IPS-20b (cell line): ENCODE measurements around the gene KIF19.

Experiments
- H3K27ac ChIP-seq: one replicate; pipeline ENCODE4 v1.5.1; 2013; ENCODE audit warnings: low read length
- H3K27me3 ChIP-seq: 2 replicates; pipeline ENCODE4 v1.6.1; 2013; ENCODE audit warnings: mild to moderate bottlenecking, low read length, inconsistent platforms; ENCODE audit not compliant: insufficient read depth
- H3K36me3 ChIP-seq: 2 replicates; pipeline ENCODE4 v1.6.1; 2013; ENCODE audit warnings: low read depth, mild to moderate bottlenecking, inconsistent platforms, low read length, moderate library complexity; ENCODE audit not compliant: insufficient read depth
- H3K4me1 ChIP-seq: 2 replicates; pipeline ENCODE4 v1.6.1; 2013; ENCODE audit warnings: mild to moderate bottlenecking, control low read depth, inconsistent platforms, low read length, moderate library complexity; ENCODE audit not compliant: insufficient read depth
- H3K4me3 ChIP-seq: 2 replicates; pipeline ENCODE4 v1.5.1; 2013; ENCODE audit warnings: mild to moderate bottlenecking, low read length, inconsistent platforms
- H3K9ac ChIP-seq: 2 replicates; pipeline ENCODE4 v1.6.1; 2013; ENCODE audit warnings: low read depth, mild to moderate bottlenecking, inconsistent platforms, low read length, moderate library complexity
- H3K9me3 ChIP-seq: 2 replicates; pipeline ENCODE4 v1.6.1; 2013; ENCODE audit warnings: mild to moderate bottlenecking, low read depth, low read length, inconsistent platforms; ENCODE audit not compliant: insufficient read depth

The KIF19 gene

GRCh38 chr17:74343526-74344284, 17.7 kb downstream of the KIF19 start:
- Histone ChIP-seq H3K9ac (no peak overlapping the region), H3K4me1 (no peaks in the 10 kb centered on the region; the same call in 1 of the 2 replicates), H3K27ac (no peak overlapping the region), H3K9me3 (no peaks in the 10 kb centered on the region), H3K4me3 (no peak overlapping the region), H3K36me3 (no peaks in the 10 kb centered on the region), H3K27me3 (peaks cover 11% of the 10 kb centered on the region)

- Histone ChIP-seq H3K27ac (no peak overlapping the region), H3K9me3 (no peaks in the 10 kb centered on the region), H3K4me3 (no peak overlapping the region), H3K9ac (no peak overlapping the region), H3K36me3 (no peaks in the 10 kb centered on the region), H3K4me1 (no peaks in the 10 kb centered on the region; the same call in 1 of the 2 replicates), H3K27me3 (peaks cover 18% of the 10 kb centered on the region)
Observed at GRCh38 chr17:74344658-74345057, 18.6 kb downstream of the KIF19 start.

GRCh38 chr17:74345433-74346241, 19.6 kb downstream of the KIF19 start:
- peaks cover 25% of the 10 kb centered on the region for H3K27me3 ChIP-seq
- H3K36me3 ChIP-seq = no peaks in the 10 kb centered on the region
- H3K27ac ChIP-seq = no peak overlapping the region

DNA sequence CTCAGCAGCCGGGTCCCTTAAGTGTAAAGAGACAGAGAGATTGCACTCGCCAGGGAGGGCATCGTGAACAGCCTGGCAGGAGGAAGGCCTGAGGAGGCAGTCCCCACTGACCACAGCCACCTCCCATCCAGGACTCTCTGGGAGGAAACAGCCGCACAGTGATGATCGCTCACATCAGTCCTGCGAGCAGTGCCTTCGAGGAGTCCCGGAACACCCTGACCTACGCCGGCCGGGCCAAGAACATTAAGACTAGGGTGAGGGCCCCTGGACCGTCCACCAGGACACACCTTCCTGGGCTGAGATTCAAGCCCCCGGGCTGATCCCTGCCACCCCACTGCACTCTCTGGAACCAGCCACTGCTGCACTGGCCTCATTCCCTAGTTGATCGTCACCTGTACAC, 21.6 kb downstream of the KIF19 start:
- H3K36me3 ChIP-seq = no peaks in the 10 kb centered on the region
- H3K27me3 ChIP-seq = peaks cover 45% of the 10 kb centered on the region
- no peaks in the 10 kb centered on the region for H3K9me3 ChIP-seq
- H3K4me3 ChIP-seq = no peak overlapping the region
- no peak overlapping the region for H3K9ac ChIP-seq
- no peaks in the 10 kb centered on the region; the same call in 1 of the 2 replicates for H3K4me1 ChIP-seq
- H3K27ac ChIP-seq = no peak overlapping the region

More at GRCh38 chr17:74345433-74346241, 19.6 kb downstream of the KIF19 start:
- no peaks in the 10 kb centered on the region; the same call in 1 of the 2 replicates for H3K4me1 ChIP-seq
- H3K9me3 ChIP-seq = no peaks in the 10 kb centered on the region
- H3K4me3 ChIP-seq = no peak overlapping the region
- H3K9ac ChIP-seq = no peak overlapping the region

DNA sequence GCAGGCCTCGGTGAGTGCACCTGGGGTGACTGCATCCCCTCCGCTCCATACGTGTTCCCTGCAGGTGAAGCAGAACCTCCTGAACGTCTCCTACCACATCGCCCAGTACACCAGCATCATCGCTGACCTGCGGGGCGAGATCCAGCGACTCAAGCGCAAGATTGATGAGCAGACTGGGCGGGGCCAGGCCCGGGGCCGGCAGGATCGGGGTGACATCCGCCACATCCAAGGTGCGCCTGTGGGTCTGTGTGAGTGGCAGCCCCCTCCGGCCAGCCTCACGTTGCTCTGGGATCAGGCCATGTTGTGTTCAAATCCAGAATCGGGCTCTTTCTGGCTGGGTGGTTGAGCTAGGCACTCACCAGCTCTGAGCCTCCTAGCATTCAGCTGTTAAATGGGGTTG, 23.1 kb downstream of the KIF19 start:
- H3K9ac ChIP-seq = no peak overlapping the region
- no peaks in the 10 kb centered on the region for H3K36me3 ChIP-seq
- no peak overlapping the region for H3K27ac ChIP-seq
- H3K27me3 ChIP-seq = peaks cover 60% of the 10 kb centered on the region
- H3K4me1 ChIP-seq = no peaks in the 10 kb centered on the region
- no peaks in the 10 kb centered on the region for H3K9me3 ChIP-seq
- no peak overlapping the region for H3K4me3 ChIP-seq

DNA sequence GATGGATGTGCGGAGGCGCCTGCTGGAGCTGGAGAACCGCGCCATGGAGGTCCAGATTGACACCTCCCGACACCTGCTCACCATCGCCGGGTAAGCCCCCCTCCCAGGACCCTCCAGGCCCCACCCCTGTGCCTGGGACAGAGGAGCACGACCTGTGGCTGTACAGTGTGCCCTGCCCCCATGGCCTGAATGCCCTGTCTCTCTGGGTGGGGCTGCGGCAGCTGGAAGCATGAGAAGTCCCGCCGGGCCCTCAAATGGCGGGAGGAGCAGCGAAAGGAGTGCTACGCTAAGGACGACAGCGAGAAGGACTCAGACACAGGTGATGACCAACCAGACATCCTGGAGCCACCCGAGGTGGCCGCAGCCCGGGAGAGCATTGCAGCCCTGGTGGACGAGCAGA, 24.5 kb downstream of the KIF19 start:
- no peak overlapping the region for H3K27ac ChIP-seq
- peaks cover 73% of the 10 kb centered on the region for H3K27me3 ChIP-seq
- no peaks in the 10 kb centered on the region for H3K4me1 ChIP-seq
- no peak overlapping the region for H3K9ac ChIP-seq
- H3K9me3 ChIP-seq = no peaks in the 10 kb centered on the region
- H3K4me3 ChIP-seq = no peak overlapping the region
- no peaks in the 10 kb centered on the region for H3K36me3 ChIP-seq

DNA sequence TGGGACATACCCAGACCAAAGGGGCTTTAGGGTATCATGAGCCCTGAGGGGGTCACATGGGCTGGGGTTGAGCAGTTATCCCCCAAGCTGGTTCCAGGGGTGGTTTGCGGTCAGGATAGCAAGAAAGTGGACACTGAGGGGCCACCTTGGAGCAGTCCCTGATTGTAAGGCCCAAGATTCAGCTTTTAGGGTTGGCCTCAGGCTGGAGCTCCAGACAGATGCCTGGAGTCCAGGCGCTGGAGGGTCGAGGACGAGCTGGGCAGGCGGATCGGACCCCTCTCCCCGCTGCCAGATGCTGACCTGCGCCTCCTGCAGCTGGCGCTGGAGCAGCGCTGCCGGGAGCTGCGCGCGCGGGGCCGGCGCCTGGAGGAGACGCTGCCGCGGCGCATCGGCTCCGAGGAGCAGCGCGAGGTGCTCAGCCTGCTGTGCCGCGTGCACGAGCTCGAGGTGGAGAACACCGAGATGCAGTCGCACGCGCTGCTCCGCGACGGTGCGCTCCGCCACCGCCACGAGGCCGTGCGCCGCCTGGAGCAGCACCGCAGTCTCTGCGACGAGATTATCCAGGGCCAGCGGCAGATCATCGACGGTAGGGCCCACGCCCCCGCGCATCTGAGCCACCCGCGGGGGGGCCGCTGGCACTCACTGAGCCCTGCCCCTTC, 25.7 kb downstream of the KIF19 start:
- Histone ChIP-seq H3K27ac (no peak overlapping the region), H3K4me3 (peak overlapping the region; percentile 43; the same call in 1 of the 2 replicates), H3K4me1 (no peaks in the 10 kb centered on the region), H3K36me3 (no peaks in the 10 kb centered on the region), H3K9me3 (no peaks in the 10 kb centered on the region), H3K27me3 (peaks cover 85% of the 10 kb centered on the region), H3K9ac (no peak overlapping the region)

- Histone ChIP-seq H3K9ac (no peak overlapping the region), H3K4me3 (no peak overlapping the region), H3K4me1 (no peaks in the 10 kb centered on the region), H3K27ac (no peak overlapping the region), H3K27me3 (peaks cover 95% of the 10 kb centered on the region), H3K9me3 (no peaks in the 10 kb centered on the region), H3K36me3 (no peaks in the 10 kb centered on the region)
Observed at GRCh38 chr17:74353446-74354060, 27.5 kb downstream of the KIF19 start.

GRCh38 chr17:74354123-74354522, 28.1 kb downstream of the KIF19 start:
- Histone ChIP-seq H3K27me3 (peaks cover 94% of the 10 kb centered on the region), H3K36me3 (no peaks in the 10 kb centered on the region), H3K4me3 (no peak overlapping the region), H3K4me1 (no peaks in the 10 kb centered on the region), H3K27ac (no peak overlapping the region), H3K9ac (no peak overlapping the region), H3K9me3 (no peaks in the 10 kb centered on the region)

- Histone ChIP-seq H3K9ac (no peak overlapping the region), H3K4me3 (no peak overlapping the region), H3K36me3 (no peaks in the 10 kb centered on the region), H3K9me3 (no peaks in the 10 kb centered on the region), H3K27ac (no peak overlapping the region), H3K4me1 (no peaks in the 10 kb centered on the region), H3K27me3 (peaks cover 91% of the 10 kb centered on the region)
Observed at GRCh38 chr17:74354561-74354960, 28.5 kb downstream of the KIF19 start.

DNA sequence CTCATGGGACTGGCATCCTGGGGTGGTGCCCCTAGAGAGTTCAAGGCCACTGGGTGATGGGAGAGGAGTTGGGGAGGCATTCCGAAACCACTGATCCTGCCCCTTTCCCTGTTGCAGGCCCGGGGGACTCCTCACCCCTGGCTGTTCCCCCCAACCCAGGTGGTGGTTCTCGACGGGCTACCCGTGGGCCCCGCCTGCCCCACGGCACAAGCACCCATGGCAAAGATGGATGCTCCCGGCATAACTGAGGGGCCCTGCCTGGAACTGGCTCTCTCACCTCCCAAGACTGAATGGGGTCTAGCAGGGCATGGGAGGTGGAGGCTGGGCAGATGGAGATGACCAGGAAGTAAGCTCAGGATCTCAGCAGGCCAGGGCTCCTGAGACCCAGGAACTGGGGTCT, 29.0 kb downstream of the KIF19 start:
- H3K36me3 ChIP-seq = no peaks in the 10 kb centered on the region
- H3K27ac ChIP-seq = no peak overlapping the region
- no peaks in the 10 kb centered on the region for H3K4me1 ChIP-seq
- no peak overlapping the region for H3K4me3 ChIP-seq
- H3K9ac ChIP-seq = no peak overlapping the region
- no peaks in the 10 kb centered on the region for H3K9me3 ChIP-seq
- H3K27me3 ChIP-seq = peaks cover 90% of the 10 kb centered on the region
